NCI-H524 treated with DMSO at 0.1 percent for 48 hours (cell line): Measurements from ENCODE around the gene UBE2Q1.

Source experiments
- DNase-seq: peaks from one replicate; lab custom pipeline; 2025; lab: John Stamatoyannopoulos, UW

Gene UBE2Q1

GRCh38 chr1:154557939-154558719, at the start of gene UBE2Q1:
Gene UBE2Q1 (minus strand): TSS chr1:154558662. CDS start chr1:154558553, 109 bp downstream.
- DNase-seq = no peak

- DNase-seq = no peak
These were observed 49.3 kb upstream of the UBE2Q1 start, which contains the start of gene ADAR for GRCh38 chr1:154607609-154608396. Gene ADAR (minus strand): TSS chr1:154608186. CDS start chr1:154608006, 180 bp downstream.

GRCh38 chr1:154607106-154607608, 48.7 kb upstream of the UBE2Q1 start:
- no peak for DNase-seq

- DNase-seq = no peak
These were observed 47.1 kb upstream of the UBE2Q1 start for GRCh38 chr1:154605534-154605933.

- DNase-seq = no peak
These were observed 44.9 kb upstream of the UBE2Q1 start for GRCh38 chr1:154603317-154603716.

- peak; percentile 57 for DNase-seq
These were observed 41.2 kb upstream of the UBE2Q1 start for GRCh38 chr1:154599658-154600057.

GRCh38 chr1:154598871-154599635, 40.6 kb upstream of the UBE2Q1 start:
- no peak for DNase-seq

- DNase-seq = no peak
These were observed 37.2 kb upstream of the UBE2Q1 start for GRCh38 chr1:154595621-154596020.

GRCh38 chr1:154594811-154595210, 36.3 kb upstream of the UBE2Q1 start:
- DNase-seq = no peak

GRCh38 chr1:154593390-154593789, 34.9 kb upstream of the UBE2Q1 start:
- DNase-seq = peak; percentile 75

- no peak for DNase-seq
These were observed 32.7 kb upstream of the UBE2Q1 start for GRCh38 chr1:154591206-154591605.

GRCh38 chr1:154590756-154591155, 32.3 kb upstream of the UBE2Q1 start:
- no peak for DNase-seq

- DNase-seq = no peak
These were observed 31.3 kb upstream of the UBE2Q1 start for GRCh38 chr1:154589780-154590179.

- no peak for DNase-seq
These were observed 28.2 kb upstream of the UBE2Q1 start for GRCh38 chr1:154586641-154587040.

GRCh38 chr1:154586231-154586630, 27.8 kb upstream of the UBE2Q1 start:
- DNase-seq = no peak

GRCh38 chr1:154584267-154584994, 26.0 kb upstream of the UBE2Q1 start:
- no peak for DNase-seq

- no peak for DNase-seq
These were observed 25.3 kb upstream of the UBE2Q1 start for GRCh38 chr1:154583773-154584172.

GRCh38 chr1:154582885-154583284, 24.4 kb upstream of the UBE2Q1 start:
- DNase-seq = no peak

- DNase-seq = no peak
These were observed 23.3 kb upstream of the UBE2Q1 start for GRCh38 chr1:154581766-154582165.

GRCh38 chr1:154579374-154579773, 20.9 kb upstream of the UBE2Q1 start:
- no peak for DNase-seq

- DNase-seq = no peak
These were observed 19.6 kb upstream of the UBE2Q1 start for GRCh38 chr1:154578058-154578418.
